IPS-NIHi7 (cell line): Measurements from ENCODE around the gene B4GALT7.
"Not testable (repeated sequence)": the region's sequence is repeated elsewhere in the genome, so short reads cannot be mapped to it uniquely, and the experiment has no call there.

ENCODE experiments used
- DNase-seq: peaks from one replicate; pipeline ENCODE4 v3.0.0; 2012; ENCODE audit warnings: mixed read lengths; ENCODE audit errors: extremely low spot score

The B4GALT7 gene

GRCh38 chr5:177599731-177600507, at the start of gene B4GALT7:
Gene B4GALT7, plus strand, starts transcription at chr5:177600132. Its CDS starts 79 bp downstream, at chr5:177600211.
- DNase-seq = peak; percentile 93

GRCh38 chr5:177552839-177553455, 47.0 kb upstream of the B4GALT7 start:
- DNase-seq = peak; percentile 18

- peak; percentile 60 for DNase-seq
Measured at GRCh38 chr5:177553671-177554429, 46.1 kb upstream of the B4GALT7 start.

- DNase-seq = peak; percentile 98
Measured at GRCh38 chr5:177554474-177555111, 45.3 kb upstream of the B4GALT7 start, which contains the start of gene FAM193B. Gene FAM193B, minus strand, starts transcription at chr5:177554563. Its CDS starts 105 bp downstream, at chr5:177554458.

GRCh38 chr5:177555228-177555627, 44.7 kb upstream of the B4GALT7 start:
- no peak for DNase-seq

GRCh38 chr5:177555665-177556064, 44.3 kb upstream of the B4GALT7 start:
- DNase-seq = no peak

GRCh38 chr5:177557041-177557647, 42.8 kb upstream of the B4GALT7 start:
- DNase-seq = no peak

- DNase-seq = no peak
Measured at GRCh38 chr5:177557796-177558195, 42.1 kb upstream of the B4GALT7 start.

GRCh38 chr5:177559446-177559941, 40.4 kb upstream of the B4GALT7 start:
- not testable (repeated sequence) for DNase-seq

- no peak for DNase-seq
Measured at GRCh38 chr5:177565046-177565445, 34.9 kb upstream of the B4GALT7 start.

- no peak for DNase-seq
Measured at GRCh38 chr5:177568326-177568725, 31.6 kb upstream of the B4GALT7 start.

- no peak for DNase-seq
Measured at GRCh38 chr5:177569894-177570293, 30.0 kb upstream of the B4GALT7 start.

GRCh38 chr5:177575488-177575887, 24.4 kb upstream of the B4GALT7 start:
- DNase-seq = no peak

GRCh38 chr5:177576169-177576568, 23.8 kb upstream of the B4GALT7 start:
- no peak for DNase-seq

- DNase-seq = no peak
Measured at GRCh38 chr5:177578316-177578715, 21.6 kb upstream of the B4GALT7 start.

- DNase-seq = no peak
Measured at GRCh38 chr5:177588413-177588909, 11.5 kb upstream of the B4GALT7 start.

GRCh38 chr5:177590406-177590805, 9.5 kb upstream of the B4GALT7 start:
- DNase-seq = no peak

- no peak for DNase-seq
Measured at GRCh38 chr5:177591690-177592009, 8.3 kb upstream of the B4GALT7 start.

GRCh38 chr5:177592010-177592834, 7.7 kb upstream of the B4GALT7 start, which contains the start of gene TMED9:
Gene TMED9, plus strand, starts transcription at chr5:177592203. Its CDS starts 12 bp downstream, at chr5:177592215.
- DNase-seq = peak; percentile 94

- DNase-seq = no peak
Measured at GRCh38 chr5:177592905-177593304, 7.0 kb upstream of the B4GALT7 start.
